GM21737 (cell line): ENCODE measurements around the gene PHACTR1.
"Not testable (repeated sequence)": the region's sequence is repeated elsewhere in the genome, so short reads cannot be mapped to it uniquely, and the experiment has no call there.

ENCODE experiments used
- ATAC-seq: cut with Tn5 transposase; IDR thresholded peaks from one replicate; pipeline ENCODE4 v1.9.1; 2021; ENCODE audit warnings: mild to moderate bottlenecking, moderate library complexity; ENCODE audit not compliant: unreplicated experiment

PHACTR1 gene

GRCh38 chr6:12748815-12749521 lies 32.4 kb downstream of the PHACTR1 start:
- ATAC-seq = no peak

- no peak for ATAC-seq
These were observed 33.2 kb downstream of the PHACTR1 start for GRCh38 chr6:12749531-12750379.

GRCh38 chr6:12750416-12750815 lies 33.8 kb downstream of the PHACTR1 start:
- ATAC-seq = no peak

DNA sequence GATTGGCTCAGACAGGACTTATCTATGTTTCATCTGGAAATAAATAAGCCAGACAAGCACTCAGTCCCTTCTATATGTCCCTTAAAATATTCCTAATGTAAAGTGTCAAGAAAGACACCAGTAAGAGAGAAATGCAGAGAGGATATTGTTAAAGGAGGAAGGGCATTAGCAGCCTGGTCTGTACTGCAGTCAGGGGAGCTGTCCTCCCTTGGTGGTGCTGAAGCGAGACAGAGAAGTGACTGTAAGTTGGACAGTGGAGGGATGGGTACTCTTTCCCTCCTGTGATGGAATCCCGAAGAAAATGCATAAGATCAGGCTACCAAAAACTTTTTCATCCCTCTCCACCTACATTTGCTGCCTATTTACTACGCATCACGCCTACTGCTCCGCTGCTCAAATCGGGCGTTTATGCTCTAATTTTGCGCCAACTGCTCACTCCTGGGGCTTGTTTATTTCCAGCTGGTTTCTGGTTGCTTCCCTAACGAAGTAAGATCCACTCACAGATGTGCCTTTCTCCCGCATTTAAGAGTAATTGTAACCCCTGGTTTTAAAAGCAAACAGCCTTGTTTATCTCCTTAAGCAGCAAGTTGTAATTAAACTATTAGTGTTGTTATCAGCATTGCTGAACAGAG lies 35.2 kb downstream of the PHACTR1 start:
- no peak for ATAC-seq

DNA sequence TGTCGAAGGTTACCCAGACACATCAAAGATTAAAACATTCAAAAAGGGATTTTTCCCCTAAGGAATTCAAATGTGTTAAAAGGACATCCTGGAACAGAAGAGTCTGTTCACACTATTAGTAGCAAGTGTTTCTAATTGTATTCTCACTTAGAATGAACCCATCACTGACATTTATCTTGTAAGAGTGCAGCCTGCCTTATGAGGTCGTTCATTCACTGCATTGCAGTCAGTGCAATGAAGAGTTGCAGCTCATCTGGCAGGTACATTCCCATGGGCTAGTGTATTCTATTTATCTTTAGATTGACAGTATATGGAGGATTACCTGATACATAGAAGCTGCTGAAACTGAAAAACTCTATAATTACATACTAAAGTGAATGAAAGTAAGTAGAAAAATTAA lies 36.5 kb downstream of the PHACTR1 start:
- no peak for ATAC-seq

DNA sequence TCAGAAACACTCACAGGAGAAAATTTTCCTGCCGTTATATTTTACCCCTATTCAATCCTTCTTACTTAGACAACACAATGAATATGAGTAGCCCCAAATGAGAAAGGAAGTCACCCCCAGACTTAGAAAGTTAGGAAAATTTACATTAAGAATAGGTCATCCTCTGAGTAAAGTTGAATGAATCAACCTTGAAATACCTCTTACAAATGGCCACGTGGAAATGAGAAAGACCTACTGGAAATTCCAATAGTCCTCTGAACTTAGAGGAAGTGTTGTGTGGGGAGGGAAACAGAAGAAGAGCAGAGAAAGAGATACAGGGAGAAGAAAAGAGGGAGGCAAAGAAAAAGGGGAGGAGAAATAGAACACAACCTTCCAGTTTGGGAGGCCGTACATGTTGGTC lies 43.7 kb downstream of the PHACTR1 start:
- no peak for ATAC-seq

DNA sequence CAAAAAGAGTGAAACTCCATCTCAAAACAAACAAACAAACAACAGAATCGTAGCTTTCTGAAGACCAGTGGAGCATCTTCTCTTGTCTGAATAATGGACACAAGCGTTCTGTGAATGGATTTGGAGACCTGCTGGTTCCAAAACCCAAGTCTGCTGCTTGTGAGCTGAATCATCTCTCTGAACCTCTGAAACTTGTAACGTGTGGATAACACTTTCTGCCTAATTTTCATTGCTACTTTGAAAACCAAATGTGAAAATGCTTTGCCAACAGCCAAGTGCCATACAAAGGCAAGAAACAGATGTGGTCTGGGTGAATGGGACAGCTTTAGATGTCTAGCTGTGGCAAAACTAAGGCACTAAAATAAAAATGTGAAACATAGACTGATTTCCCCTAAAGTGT lies 44.3 kb downstream of the PHACTR1 start:
- ATAC-seq = no peak

GRCh38 chr6:12761376-12762115 lies 45.0 kb downstream of the PHACTR1 start:
- ATAC-seq = no peak

DNA sequence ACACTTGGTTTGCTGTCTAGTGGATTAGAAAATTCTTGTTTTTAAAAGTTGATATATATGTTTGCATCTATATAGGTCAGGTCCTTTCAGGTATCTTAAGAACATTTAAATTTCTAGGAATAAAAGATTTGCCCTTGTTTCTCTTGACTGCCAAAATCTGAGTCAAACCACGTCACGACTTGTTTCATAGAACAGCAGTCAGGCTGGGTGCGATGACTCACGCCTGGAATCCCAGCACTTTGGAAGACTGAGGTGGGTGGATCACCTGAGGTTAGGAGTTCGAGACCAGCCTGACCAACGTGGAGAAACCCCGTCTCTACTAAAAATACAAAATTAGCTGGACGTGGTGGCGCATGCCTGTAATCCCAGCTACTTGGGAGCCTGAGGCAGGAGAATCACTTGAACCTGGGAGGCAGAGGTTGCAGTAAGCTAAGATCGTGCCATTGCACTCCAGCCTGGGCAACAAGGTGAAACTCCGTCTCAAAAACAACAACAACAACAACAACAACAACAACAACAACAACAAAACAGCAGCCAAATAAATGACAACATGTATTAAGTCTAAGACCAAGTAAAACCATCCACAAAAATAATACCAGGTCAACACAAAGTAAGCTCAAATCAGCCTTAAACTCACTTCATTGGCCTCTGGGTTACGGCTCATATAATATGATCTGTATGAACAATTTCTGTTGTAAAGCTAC lies 46.3 kb downstream of the PHACTR1 start:
- not testable (repeated sequence) for ATAC-seq

GRCh38 chr6:12766365-12766764 lies 49.8 kb downstream of the PHACTR1 start:
- no peak for ATAC-seq

DNA sequence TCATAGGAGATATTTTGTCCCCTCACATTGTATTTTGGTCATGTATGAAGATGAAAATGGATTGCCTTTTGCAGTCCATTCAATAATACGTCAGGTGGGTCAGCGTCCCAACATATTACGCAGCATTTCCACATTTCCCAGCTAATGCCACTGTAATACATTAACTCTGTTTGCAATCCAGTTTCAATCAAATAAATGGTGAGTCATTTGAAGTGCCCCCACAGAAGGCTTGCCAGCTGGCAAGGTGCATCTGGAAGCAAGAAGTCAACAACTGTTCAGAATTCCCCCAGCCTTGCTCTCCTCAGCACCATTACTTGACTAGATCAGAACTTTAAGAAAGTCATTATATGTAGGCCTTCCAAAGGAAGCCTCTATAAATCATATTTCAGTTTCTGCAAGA lies 50.4 kb downstream of the PHACTR1 start:
- no peak for ATAC-seq

GRCh38 chr6:12769556-12770256 lies 53.1 kb downstream of the PHACTR1 start:
- no peak for ATAC-seq

DNA sequence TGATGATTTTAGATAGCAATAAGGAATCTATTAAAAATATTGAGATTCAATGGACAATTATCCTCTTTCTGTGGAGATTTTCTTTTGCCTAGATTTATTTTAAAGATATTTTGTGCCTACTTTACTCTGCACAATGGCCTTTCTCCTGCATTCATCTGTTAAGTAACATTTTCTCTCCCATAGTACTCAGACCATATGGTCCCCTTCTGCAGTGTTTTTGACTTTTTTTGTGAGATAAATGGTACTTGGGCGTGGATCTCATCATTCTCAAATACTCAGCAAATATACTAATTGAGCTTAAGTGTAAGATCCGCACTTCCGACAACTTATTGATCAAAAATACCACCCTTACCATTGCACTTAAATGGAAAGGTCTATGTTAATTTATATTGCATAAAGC lies 55.8 kb downstream of the PHACTR1 start:
- no peak for ATAC-seq

- ATAC-seq = no peak
These were observed 59.7 kb downstream of the PHACTR1 start for GRCh38 chr6:12776291-12776690.

DNA sequence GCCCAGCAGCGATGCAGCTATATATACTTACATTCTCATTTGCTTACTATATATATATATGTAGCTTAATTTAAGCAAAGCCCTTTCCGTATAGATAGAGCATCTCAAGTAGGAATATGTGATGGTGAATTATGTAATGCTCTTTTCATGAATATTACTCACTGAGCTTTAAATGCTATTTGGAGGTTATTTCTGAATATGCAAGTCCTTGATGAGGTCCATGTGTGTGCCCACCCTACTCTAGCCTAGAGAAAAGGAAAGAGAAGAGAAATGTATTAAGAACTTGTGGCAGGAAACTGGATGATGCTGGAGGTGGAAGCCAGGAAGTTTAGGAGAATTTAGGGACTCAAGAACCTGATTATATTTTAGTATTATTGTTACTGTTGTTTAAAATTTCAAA lies 63.2 kb downstream of the PHACTR1 start:
- no peak for ATAC-seq

- ATAC-seq = no peak
These were observed 65.6 kb downstream of the PHACTR1 start for GRCh38 chr6:12782136-12782535.

- ATAC-seq = no peak
These were observed 68.7 kb downstream of the PHACTR1 start for GRCh38 chr6:12785301-12785700.

GRCh38 chr6:12785921-12786320 lies 69.4 kb downstream of the PHACTR1 start:
- ATAC-seq = no peak

GRCh38 chr6:12791371-12791770 lies 74.8 kb downstream of the PHACTR1 start:
- no peak for ATAC-seq

- no peak for ATAC-seq
These were observed 81.8 kb downstream of the PHACTR1 start for GRCh38 chr6:12798326-12798725.
